ENCODE measurements around the gene MAP3K3. TPM values are rescaled to one million over a fixed set of nuclear protein-coding genes. Genes with fewer than 3 reads are reported as not detected.

MAP3K3 gene
- polyA plus RNA-seq, 2 of the 4 experiments (the other 2 are of a cell fraction): 10.8 to 11.2 TPM

DNA sequence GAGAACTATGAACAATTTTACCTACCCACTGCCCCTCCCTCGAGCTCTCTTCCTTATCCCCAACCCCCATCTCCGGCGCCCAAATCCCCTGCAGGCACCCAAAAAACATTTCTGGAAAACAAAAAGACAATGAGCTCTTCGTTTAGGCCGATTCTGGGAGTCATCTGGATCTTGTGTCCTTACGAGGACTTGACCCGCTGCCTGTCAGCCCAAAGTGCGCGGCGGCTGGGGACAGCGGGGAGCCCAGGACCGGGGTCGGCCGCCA is 118.9 kb downstream of the MAP3K3 start:
- FAIRE-seq (no peak), ATAC-seq (peak; percentile 16 to 53), DNase-seq (ENCODE audit: low read depth in 1 of 2, low spot score in 1 of 2) (peak in 1 of 2 experiments; percentile 44)
- ChIA-PET POLR2A (interaction anchor here (1.0 to 1.6 kb wide), 4 partner anchors 33 to 119 kb away, joined by 3 to 10 read pairs (median 4); partner anchors contain the start of genes CCDC47, DDX42 and MAP3K3), CTCF (no interaction called here)
- peak overlapping the region; percentile 94 for H3K4me2 ChIP-seq
- H3K4me1 ChIP-seq: peaks cover 14% of the 10 kb centered on the region
- peak overlapping the region; percentile 78 for H3K4me3 ChIP-seq
- H3K9me3 ChIP-seq: no peaks in the 10 kb centered on the region
- peak overlapping the region; percentile 89 to 95 for H3K27ac ChIP-seq
- TF ChIP-seq FOXS1 (CRISPR knock-in tag; IDR thresholded peaks at IDR 0.05): no peak
- TF ChIP-seq FOSB (CRISPR knock-in tag; IDR thresholded peaks at IDR 0.05): no peak
- no peak for TF ChIP-seq HEYL (CRISPR knock-in tag; IDR thresholded peaks at IDR 0.05)
- TF ChIP-seq HMGXB4 (CRISPR knock-in tag; IDR thresholded peaks at IDR 0.05; ENCODE audit: borderline replicate concordance): no peak
- TF ChIP-seq HOXB13 (CRISPR knock-in tag; IDR thresholded peaks at IDR 0.05; ENCODE audit: low read depth): no peak
- TF ChIP-seq MYC (IDR thresholded peaks at IDR 0.05; ENCODE audit: borderline replicate concordance, low read length): no peak
- no peak for TF ChIP-seq ESRRA (IDR thresholded peaks at IDR 0.05; ENCODE audit: borderline replicate concordance, low read length)
- no peak for TF ChIP-seq EHMT2 (IDR thresholded peaks at IDR 0.05; ENCODE audit: low read depth)
- no peak for TF ChIP-seq CBX2 (IDR thresholded peaks at IDR 0.05; ENCODE audit: borderline replicate concordance, low read depth)
- no peak for TF ChIP-seq BHLHE40 (IDR thresholded peaks at IDR 0.05; ENCODE audit: low read depth, low read length)
- WGBS (ENCODE audit: missing lambda C conversion rate): 1% methylated on average over 14 of the region's 14 CpGs

DNA sequence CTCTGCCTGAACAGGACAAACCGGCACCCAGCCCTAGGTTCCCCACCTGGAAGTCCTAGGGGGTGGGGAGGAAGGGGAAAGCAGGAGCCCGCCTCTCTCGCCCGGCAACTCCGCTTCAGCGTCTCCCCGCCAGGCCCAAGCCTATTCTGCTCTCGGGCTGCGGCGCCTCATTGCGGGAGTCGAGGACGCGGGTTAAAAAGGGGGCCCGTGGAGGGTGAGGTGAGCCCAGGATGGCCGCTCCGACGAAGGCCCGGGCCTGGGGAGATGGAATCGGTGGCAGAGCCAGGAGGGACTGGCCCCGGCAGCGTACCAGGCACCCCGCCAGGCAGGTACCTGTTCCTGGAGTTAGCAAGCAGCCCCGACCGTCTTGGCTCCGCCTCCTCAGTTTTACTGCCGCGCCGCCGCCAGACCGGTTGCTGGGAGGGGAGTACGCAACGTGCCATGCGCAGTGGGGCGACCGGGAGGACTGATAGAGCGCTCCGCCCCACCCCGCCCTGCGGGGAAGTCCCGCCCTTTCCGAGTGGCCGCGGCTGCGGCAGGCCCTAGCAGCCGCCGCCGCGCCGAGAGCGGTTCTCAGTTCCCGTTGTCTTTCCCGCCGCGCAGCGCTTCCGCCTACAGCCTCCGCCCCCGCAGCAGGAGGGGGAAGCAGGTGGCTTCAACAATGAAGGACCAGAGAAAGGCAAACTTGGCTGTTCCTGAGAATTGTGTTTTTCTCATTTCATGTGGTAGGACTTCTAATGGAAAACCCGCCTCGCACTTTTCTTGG is 119.4 kb downstream of the MAP3K3 start, which contains the start of gene STRADA:
STRADA (minus strand) TSS at position 392 of the 766 bp plus-strand sequence. CDS start 13,430 bp downstream, outside the sequence.
- peak; percentile 92 to 96 for ATAC-seq
- peaks cover 14% of the 10 kb centered on the region for H3K4me1 ChIP-seq
- DNase-seq (ENCODE audit: low read depth in 1 of 2, low spot score in 1 of 2): peak; percentile 95 to 99
- peak within 1 kb of the TSS; percentile 92 to 95 for H3K27ac ChIP-seq
- H3K4me3 ChIP-seq: peak within 1 kb of the TSS; percentile 78
- CTCF ChIA-PET: interaction anchor here (1.0 to 1.4 kb wide), 3 partner anchors 9 to 45 kb away, joined by 3 to 5 read pairs (median 4); no protein-coding TSS in a partner anchor
- under 1% methylated on average over 21 of the region's 61 CpGs for WGBS (ENCODE audit: missing lambda C conversion rate)
- no peaks in the 10 kb centered on the region for H3K9me3 ChIP-seq
- FAIRE-seq: no peak
- H3K4me2 ChIP-seq: peak within 1 kb of the TSS; percentile 94
- POLR2A ChIA-PET: interaction anchor here (0.5 to 1.6 kb wide), 8 partner anchors 9 to 119 kb away, joined by 3 to 35 read pairs (median 4); partner anchors contain the start of genes CCDC47, DDX42 and MAP3K3
- TF ChIP-seq EHMT2 (IDR thresholded peaks at IDR 0.05; ENCODE audit: low read depth): no peak
- TF ChIP-seq EP300 (IDR thresholded peaks at IDR 0.05): 0 out of 5 replicates have a peak, but pooled peaks of 1 of the 2 experiments have one; percentile 10
- TF ChIP-seq MAFK (IDR thresholded peaks at IDR 0.05; ENCODE audit: partially characterized antibody): no peak
- TF ChIP-seq HES2 (IDR thresholded peaks at IDR 0.05): no peak
- peak; percentile 94 for TF ChIP-seq E2F6 (IDR thresholded peaks at IDR 0.05; ENCODE audit: borderline replicate concordance, low read depth)
- no peak for TF ChIP-seq HEYL (CRISPR knock-in tag; IDR thresholded peaks at IDR 0.05)
- TF ChIP-seq KDM1A (IDR thresholded peaks at IDR 0.05; ENCODE audit: low read depth): no peak
- peak; percentile 65; the same call in 1 of the 2 replicates for TF ChIP-seq EHF (CRISPR knock-in tag; IDR thresholded peaks at IDR 0.05)
- TF ChIP-seq, protein P1, sequence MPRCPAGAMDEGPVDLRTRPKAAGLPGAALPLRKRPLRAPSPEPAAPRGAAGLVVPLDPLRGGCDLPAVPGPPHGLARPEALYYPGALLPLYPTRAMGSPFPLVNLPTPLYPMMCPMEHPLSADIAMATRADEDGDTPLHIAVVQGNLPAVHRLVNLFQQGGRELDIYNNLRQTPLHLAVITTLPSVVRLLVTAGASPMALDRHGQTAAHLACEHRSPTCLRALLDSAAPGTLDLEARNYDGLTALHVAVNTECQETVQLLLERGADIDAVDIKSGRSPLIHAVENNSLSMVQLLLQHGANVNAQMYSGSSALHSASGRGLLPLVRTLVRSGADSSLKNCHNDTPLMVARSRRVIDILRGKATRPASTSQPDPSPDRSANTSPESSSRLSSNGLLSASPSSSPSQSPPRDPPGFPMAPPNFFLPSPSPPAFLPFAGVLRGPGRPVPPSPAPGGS (IDR thresholded peaks at IDR 0.05): 0 out of 3 replicates have a peak, but pooled peaks have one; percentile 64
- TF ChIP-seq ZSCAN20 (CRISPR knock-in tag; IDR thresholded peaks at IDR 0.05): no peak
- TF ChIP-seq RFX5 (IDR thresholded peaks at IDR 0.05): 0 out of 2 replicates have a peak, but pooled peaks have one; percentile 25
- peak; percentile 73 to 88 for TF ChIP-seq JUN (IDR thresholded peaks at IDR 0.05)
- TF ChIP-seq CBX8 (IDR thresholded peaks at IDR 0.05): no peak
- TF ChIP-seq FOSB (CRISPR knock-in tag; IDR thresholded peaks at IDR 0.05): no peak; the same call in 1 of the 2 replicates
- TF ChIP-seq MAX (IDR thresholded peaks at IDR 0.05): peak; percentile 88
- TF ChIP-seq, protein P2, sequence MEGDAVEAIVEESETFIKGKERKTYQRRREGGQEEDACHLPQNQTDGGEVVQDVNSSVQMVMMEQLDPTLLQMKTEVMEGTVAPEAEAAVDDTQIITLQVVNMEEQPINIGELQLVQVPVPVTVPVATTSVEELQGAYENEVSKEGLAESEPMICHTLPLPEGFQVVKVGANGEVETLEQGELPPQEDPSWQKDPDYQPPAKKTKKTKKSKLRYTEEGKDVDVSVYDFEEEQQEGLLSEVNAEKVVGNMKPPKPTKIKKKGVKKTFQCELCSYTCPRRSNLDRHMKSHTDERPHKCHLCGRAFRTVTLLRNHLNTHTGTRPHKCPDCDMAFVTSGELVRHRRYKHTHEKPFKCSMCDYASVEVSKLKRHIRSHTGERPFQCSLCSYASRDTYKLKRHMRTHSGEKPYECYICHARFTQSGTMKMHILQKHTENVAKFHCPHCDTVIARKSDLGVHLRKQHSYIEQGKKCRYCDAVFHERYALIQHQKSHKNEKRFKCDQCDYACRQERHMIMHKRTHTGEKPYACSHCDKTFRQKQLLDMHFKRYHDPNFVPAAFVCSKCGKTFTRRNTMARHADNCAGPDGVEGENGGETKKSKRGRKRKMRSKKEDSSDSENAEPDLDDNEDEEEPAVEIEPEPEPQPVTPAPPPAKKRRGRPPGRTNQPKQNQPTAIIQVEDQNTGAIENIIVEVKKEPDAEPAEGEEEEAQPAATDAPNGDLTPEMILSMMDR (IDR thresholded peaks at IDR 0.05): no peak
- TF ChIP-seq CHD4 (IDR thresholded peaks at IDR 0.05; ENCODE audit: borderline replicate concordance): no peak
- TF ChIP-seq CBX2 (IDR thresholded peaks at IDR 0.05; ENCODE audit: borderline replicate concordance, low read depth): no peak
- no peak for TF ChIP-seq KDM5A (IDR thresholded peaks at IDR 0.05)
- no peak for TF ChIP-seq ZFP36 (IDR thresholded peaks at IDR 0.05; ENCODE audit: borderline replicate concordance, partially characterized antibody)
- no peak for TF ChIP-seq NFE2L2 (conservative IDR thresholded peaks at IDR 0.05; ENCODE audit: low read length)
- no peak for TF ChIP-seq JUNB (IDR thresholded peaks at IDR 0.05)
- TF ChIP-seq NR3C1 (IDR thresholded peaks at IDR 0.05): no peak
- TF ChIP-seq, protein P3, sequence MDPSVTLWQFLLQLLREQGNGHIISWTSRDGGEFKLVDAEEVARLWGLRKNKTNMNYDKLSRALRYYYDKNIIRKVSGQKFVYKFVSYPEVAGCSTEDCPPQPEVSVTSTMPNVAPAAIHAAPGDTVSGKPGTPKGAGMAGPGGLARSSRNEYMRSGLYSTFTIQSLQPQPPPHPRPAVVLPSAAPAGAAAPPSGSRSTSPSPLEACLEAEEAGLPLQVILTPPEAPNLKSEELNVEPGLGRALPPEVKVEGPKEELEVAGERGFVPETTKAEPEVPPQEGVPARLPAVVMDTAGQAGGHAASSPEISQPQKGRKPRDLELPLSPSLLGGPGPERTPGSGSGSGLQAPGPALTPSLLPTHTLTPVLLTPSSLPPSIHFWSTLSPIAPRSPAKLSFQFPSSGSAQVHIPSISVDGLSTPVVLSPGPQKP (IDR thresholded peaks at IDR 0.05; ENCODE audit: low read depth, low read length): no peak

Data from A549 (cell line).